ENCODE results near the gene GRHL1. TPM values are rescaled to one million over a fixed set of nuclear protein-coding genes. Genes with fewer than 3 reads are reported as not detected.

The GRHL1 gene
- total and polyA plus RNA-seq, 2 of the 8 experiments (the other 6 are each of a cell fraction or from before 2014, with no cell fraction given) = 1.3 to 3.6 TPM

- Histone ChIP-seq H3K4me2 (ENCODE audit: insufficient read depth in 1 of 2, low read depth in 2 of 2, low read length in 2 of 2) (no peak overlapping the region), H4K91ac (replicated peaks; ENCODE audit: insufficient read length, low read length) (no peak overlapping the region), H3K36me3 (ENCODE audit: control insufficient read depth in 2 of 4, insufficient read depth in 4 of 4, low read length in 3 of 4) (no peaks in the 10 kb centered on the region), H3K14ac (ENCODE audit: insufficient read length) (no peak overlapping the region), H3K9me3 (ENCODE audit: insufficient read depth in 2 of 2, low read depth in 1 of 2, low read length in 1 of 2) (no peaks in the 10 kb centered on the region; a peak in 1 of 4 replicates), H3K23ac (ENCODE audit: insufficient read length) (no peak overlapping the region), H2BK5ac (ENCODE audit: low read depth, low read length) (no peak overlapping the region), H3K4me3 (ENCODE audit: extremely low read depth in 1 of 4, insufficient read depth in 2 of 4, low read depth in 3 of 4, low read length in 4 of 4) (no peak overlapping the region), H3K56ac (replicated peaks; ENCODE audit: insufficient read length, low read depth, low read length) (no peak overlapping the region), H3K27ac (ENCODE audit: low read depth, low read length) (no peak overlapping the region), H3K23me2 (ENCODE audit: low read depth, low read length) (peaks cover 3% of the 10 kb centered on the region; the same call in 1 of the 2 replicates), H2BK12ac (ENCODE audit: low read depth, low read length) (no peak overlapping the region), H2BK120ac (replicated peaks; ENCODE audit: low read depth, low read length) (no peak overlapping the region), H2AK5ac (ENCODE audit: low read depth, low read length) (no peak overlapping the region), H3K27me3 (replicated peaks in 1 of 4; ENCODE audit: control insufficient read depth in 3 of 4, extremely low read depth in 1 of 4, insufficient read depth in 3 of 4, low read length in 3 of 4) (no peaks in the 10 kb centered on the region), H3K79me1 (ENCODE audit: low read depth, low read length) (no peaks in the 10 kb centered on the region), H2AFZ (ENCODE audit: low read length) (no peak overlapping the region), H2BK20ac (ENCODE audit: low read length) (no peak overlapping the region), H4K8ac (ENCODE audit: extremely low read depth, insufficient read depth, low read length) (no peak overlapping the region), H3K4ac (replicated peaks; ENCODE audit: insufficient read length, low read depth, low read length) (no peak overlapping the region), H4K20me1 (replicated peaks in 1 of 2; ENCODE audit: control insufficient read depth in 1 of 2, insufficient read depth in 2 of 2, low read length in 2 of 2) (peaks cover 0 to 2% of the 10 kb centered on the region in 2 experiments), H3K79me2 (ENCODE audit: control insufficient read depth in 1 of 2, insufficient read depth in 2 of 2, low read length in 2 of 2) (no peaks in the 10 kb centered on the region), H4K5ac (ENCODE audit: insufficient read length, low read depth, low read length) (no peak overlapping the region), H3K9ac (replicated peaks in 1 of 4; ENCODE audit: extremely low read depth in 1 of 4, low read depth in 3 of 4, low read length in 3 of 4) (no peak overlapping the region), H2BK15ac (ENCODE audit: low read length) (no peak overlapping the region), H3K4me1 (replicated peaks in 1 of 4; ENCODE audit: control insufficient read depth in 3 of 4, insufficient read depth in 4 of 4, low read length in 3 of 4) (no peaks in the 10 kb centered on the region), H3K18ac (ENCODE audit: extremely low read depth, low read length) (no peak overlapping the region)
- ChIA-PET POLR2A (ENCODE audit: partially characterized antibody) (interaction anchor here (1.2 kb wide), 2 partner anchors 12 to 26 kb away, joined by 4 read pairs; partner anchors contain the start of gene KLF11), CTCF (ENCODE audit: partially characterized antibody) (interaction anchor here (0.6 to 3.2 kb wide), 7 partner anchors 9 to 405 kb away, joined by 3 to 12 read pairs (median 4); no protein-coding TSS in a partner anchor)
- FAIRE-seq = no peak
- no peak for TF ChIP-seq POU5F1 (IDR thresholded peaks at IDR 0.05; ENCODE audit: low read depth, low read length)
- no peak for TF ChIP-seq GTF2F1 (IDR thresholded peaks at IDR 0.05; ENCODE audit: borderline replicate concordance, low read depth, low read length)
- TF ChIP-seq SAP30 (IDR thresholded peaks at IDR 0.05; ENCODE audit: insufficient read depth, insufficient replicate concordance, low read length) = no peak
- TF ChIP-seq EZH2 (IDR thresholded peaks at IDR 0.05; ENCODE audit: low read depth, low read length, severe bottlenecking) = no peak
- TF ChIP-seq BRCA1 (IDR thresholded peaks at IDR 0.05; ENCODE audit: low read depth, low read length) = no peak
- no peak for TF ChIP-seq TCF12 (IDR thresholded peaks at IDR 0.05; ENCODE audit: low read depth, low read length)
- 85% methylated on average over 8 of the region's 8 CpGs; no CpG with 5 or more reads in 1 of the 2 experiments for WGBS, 2 experiments (ENCODE audit: extremely low coverage in 1 of 2, insufficient coverage in 1 of 2, insufficient read length in 1 of 2, insufficient replicate concordance in 2 of 2, low coverage in 1 of 2, low lambda C conversion rate in 2 of 2, missing lambda C conversion rate in 1 of 2)
- no peak for DNase-seq (ENCODE audit: low read depth in 1 of 2, low spot score in 2 of 2)
These were observed 65.3 kb downstream of the GRHL1 start for GRCh38 chr2:10016802-10017258.

Data from H1 (cell line).